ENCODE results near the gene TIMM44.

The TIMM44 gene

DNA sequence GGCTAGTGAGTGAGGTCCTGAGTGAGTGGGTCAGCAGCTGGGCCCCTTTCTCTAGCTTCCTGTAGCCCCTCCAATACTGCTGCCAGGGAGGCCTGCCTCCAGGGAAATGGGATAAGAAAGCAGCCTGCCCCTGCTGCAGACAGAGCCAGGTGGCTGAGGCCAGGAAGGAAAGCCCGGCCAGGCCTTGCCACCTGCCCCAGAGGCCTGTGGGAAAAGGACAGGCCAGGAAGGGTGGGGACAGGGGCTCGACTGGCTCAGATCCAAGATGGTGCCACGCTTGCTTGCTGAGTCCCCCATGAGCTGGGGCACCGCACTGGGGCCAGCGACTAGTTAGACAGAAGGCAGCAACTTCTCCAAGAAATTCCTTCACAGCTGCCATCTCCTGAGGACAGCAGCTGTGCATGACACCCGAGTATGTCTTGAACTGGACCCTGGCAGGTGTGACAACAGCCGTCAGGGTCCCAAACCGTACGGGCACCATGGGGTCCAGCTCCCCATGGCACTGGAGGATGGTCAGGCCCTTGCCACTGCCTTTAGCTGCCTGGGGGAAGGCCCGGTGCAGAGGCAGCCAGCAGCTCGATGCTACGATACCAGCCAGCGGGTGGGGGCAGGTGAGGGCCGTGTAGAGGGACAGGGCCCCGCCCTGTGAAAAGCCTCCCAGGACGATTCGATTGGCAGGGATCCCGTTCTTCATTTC is 64.2 kb downstream of the TIMM44 start:
- no peak for ATAC-seq
- TF ChIP-seq ZNF8 (CRISPR knock-in tag; IDR thresholded peaks at IDR 0.05) (no peak), CSDC2 (CRISPR knock-in tag; IDR thresholded peaks at IDR 0.05) (no peak), RARB (CRISPR knock-in tag; IDR thresholded peaks at IDR 0.05) (no peak)

DNA sequence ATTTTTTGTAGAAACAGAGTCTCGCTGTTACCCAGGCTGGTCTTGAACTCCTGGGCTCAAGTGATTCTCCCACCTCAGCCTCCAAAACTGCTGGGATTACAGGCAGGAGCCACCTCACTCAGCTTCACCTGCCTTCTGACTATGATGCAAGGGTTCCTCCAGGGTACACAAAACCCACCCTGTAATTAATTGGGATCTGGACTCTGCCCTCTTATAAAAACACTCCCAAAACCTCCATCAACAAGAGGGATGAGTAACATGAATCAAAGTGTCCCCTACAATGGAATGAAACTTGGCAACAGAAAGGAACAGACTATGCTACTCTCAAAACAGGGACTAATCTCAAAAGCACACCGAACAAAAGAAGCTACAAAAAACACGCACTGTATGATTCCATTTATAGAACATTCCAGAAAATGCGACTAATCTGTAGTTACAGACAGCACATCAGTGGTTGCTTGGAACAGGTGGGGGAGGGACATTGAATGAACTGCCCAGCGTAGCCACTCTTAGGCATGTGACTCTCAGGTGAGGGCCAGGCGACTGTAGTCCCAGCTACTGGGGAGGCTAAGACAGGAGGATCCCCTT is 66.1 kb downstream of the TIMM44 start:
- no peak for ATAC-seq
- TF ChIP-seq RARB (CRISPR knock-in tag; IDR thresholded peaks at IDR 0.05) (no peak), GLIS3 (CRISPR knock-in tag; IDR thresholded peaks at IDR 0.05) (no peak), ISL1 (CRISPR knock-in tag; IDR thresholded peaks at IDR 0.05) (no peak), ARNTL (CRISPR knock-in tag; IDR thresholded peaks at IDR 0.05; ENCODE audit: borderline replicate concordance, low read depth) (no peak)
- TF ChIP-seq, protein P1, sequence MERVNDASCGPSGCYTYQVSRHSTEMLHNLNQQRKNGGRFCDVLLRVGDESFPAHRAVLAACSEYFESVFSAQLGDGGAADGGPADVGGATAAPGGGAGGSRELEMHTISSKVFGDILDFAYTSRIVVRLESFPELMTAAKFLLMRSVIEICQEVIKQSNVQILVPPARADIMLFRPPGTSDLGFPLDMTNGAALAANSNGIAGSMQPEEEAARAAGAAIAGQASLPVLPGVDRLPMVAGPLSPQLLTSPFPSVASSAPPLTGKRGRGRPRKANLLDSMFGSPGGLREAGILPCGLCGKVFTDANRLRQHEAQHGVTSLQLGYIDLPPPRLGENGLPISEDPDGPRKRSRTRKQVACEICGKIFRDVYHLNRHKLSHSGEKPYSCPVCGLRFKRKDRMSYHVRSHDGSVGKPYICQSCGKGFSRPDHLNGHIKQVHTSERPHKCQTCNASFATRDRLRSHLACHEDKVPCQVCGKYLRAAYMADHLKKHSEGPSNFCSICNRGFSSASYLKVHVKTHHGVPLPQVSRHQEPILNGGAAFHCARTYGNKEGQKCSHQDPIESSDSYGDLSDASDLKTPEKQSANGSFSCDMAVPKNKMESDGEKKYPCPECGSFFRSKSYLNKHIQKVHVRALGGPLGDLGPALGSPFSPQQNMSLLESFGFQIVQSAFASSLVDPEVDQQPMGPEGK (CRISPR knock-in tag; IDR thresholded peaks at IDR 0.05; ENCODE audit: borderline replicate concordance): no peak
